SKM-1 (cell line): ENCODE measurements around the gene ARSH.
"Not testable (repeated sequence)": the region's sequence is repeated elsewhere in the genome, so short reads cannot be mapped to it uniquely, and the experiment has no call there.

Experiments used
- DNase-seq: peaks from one replicate; lab custom pipeline; 2025; ENCODE audit not compliant: unreplicated experiment; lab: John Stamatoyannopoulos, UW

ARSH gene

GRCh38 chrX:3037218-3037617, 30.9 kb downstream of the ARSH start:
- no peak for DNase-seq

- DNase-seq, result no peak
These were observed 37.9 kb downstream of the ARSH start for GRCh38 chrX:3044196-3044595.

- no peak for DNase-seq
These were observed 38.3 kb downstream of the ARSH start for GRCh38 chrX:3044671-3045070.

- DNase-seq, result no peak
These were observed 40.2 kb downstream of the ARSH start for GRCh38 chrX:3046253-3047240.

DNA sequence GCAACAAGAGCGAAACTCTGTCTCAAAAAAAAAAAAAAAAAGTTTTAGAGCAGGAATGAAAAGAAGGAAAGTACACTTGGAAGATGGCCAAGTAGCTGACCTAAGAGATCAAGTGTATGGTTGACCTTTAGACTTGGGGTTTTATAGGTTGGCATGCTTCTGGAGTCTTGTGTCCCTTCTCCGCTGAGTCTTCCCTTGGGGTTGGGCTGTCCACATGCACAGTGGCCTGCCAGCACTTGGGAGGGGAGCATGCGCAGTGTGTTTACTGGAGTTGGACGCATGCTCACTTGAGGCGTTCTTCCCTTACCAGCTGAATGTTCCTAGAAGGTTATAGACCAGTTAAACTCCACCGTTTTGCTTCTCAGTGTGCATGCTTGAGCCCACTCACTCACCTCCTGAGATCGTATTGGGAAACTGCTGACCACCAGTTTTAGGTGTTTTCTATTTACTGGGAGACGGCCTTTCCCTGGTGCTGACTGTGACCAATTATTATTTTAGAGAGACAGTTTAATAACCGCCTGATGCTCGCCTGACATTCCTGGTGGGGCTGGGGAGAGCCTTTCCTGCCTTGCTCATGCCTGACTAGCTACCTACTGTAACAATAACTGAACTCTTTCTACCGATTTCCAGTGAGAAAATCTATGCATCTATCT, 44.3 kb downstream of the ARSH start:
- DNase-seq, result not testable (repeated sequence)

- DNase-seq, result no peak
These were observed 46.5 kb downstream of the ARSH start for GRCh38 chrX:3052860-3053259.

DNA sequence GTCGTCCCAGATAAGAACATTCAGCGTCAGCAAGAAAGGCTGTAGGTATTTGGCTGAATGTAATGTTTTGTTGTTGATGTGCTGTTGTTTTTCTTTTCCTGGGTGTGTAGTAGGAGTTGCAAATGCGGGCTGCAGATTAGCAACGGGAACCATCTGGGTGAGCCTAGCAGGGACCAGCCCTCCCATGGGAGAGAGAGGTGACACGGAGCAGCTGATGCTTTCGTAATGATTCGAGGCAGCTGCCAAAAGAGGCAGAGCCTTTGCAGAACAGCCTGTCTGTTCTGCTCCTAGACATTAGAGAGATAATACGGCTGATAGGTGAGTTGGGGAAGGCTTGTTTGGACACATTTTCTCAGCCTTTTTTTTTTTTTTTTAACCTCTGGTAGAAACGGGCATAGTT, 60.2 kb downstream of the ARSH start:
- no peak for DNase-seq

DNA sequence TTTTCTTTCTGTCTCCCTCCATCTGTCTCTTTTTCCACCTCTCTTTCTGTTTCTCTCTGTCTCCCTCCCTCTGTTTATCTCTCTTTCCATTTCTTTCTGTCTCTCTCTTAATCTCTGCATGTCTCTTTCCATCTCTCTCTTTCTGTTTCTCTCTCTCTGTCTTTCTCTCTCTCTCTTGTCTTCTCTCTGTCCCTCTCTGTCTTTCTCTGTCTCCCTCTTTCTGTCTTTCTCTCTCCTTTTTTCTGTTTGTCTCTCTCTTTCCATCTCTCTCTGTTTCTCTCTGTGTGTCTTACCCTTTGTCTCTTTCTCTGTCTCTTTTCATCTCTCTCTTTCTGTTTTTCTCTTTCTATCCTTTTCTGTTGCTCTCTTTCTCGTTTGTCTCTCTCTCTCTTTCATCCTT, 69.6 kb downstream of the ARSH start:
- DNase-seq, result no peak

DNA sequence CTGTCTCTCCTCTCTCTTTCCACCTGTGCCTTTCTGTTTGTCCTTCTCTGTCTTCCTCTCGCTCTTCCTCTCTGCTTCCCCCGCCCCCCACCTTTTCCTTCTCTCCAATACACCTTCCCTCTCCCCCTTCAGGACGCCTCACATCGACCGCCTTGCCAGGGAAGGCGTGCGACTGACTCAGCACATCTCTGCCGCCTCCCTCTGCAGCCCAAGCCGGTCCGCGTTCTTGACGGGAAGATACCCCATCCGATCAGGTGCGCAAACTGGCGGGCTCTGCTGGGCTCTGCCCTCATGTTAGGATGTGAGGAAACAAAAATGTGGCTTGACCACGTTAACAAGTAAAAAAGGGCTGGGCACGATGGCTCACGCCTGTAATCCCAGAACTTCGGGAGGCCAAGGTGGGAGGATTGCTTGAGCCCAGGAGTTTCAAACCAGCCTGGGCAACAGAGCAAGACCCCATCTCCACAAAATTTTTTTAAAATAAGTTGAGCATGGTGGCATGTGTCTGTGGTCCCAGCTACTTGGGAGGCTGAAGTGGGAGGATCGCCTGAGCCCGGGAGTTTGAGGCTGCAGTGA, 70.2 kb downstream of the ARSH start:
- no peak for DNase-seq
